HEK293T (cell line): ENCODE measurements around the gene LRRC59.

Experiments
- ARNT ChIP-seq: fragments of 450-650 bp; IDR thresholded peaks from 2 replicates; pipeline ENCODE4 v1.6.1; 2017; ENCODE audit warnings: mild to moderate bottlenecking
- BHLHE40 ChIP-seq: fragments of 450-650 bp; IDR thresholded peaks from 2 replicates; pipeline ENCODE4 v1.6.1; 2016; ENCODE audit warnings: mild to moderate bottlenecking, moderate library complexity, borderline replicate concordance
- TF ChIP-seq, protein P1 (sequence below): fragments of 450-650 bp; IDR thresholded peaks from 2 replicates; pipeline ENCODE4 v1.6.1; 2016

DNA sequence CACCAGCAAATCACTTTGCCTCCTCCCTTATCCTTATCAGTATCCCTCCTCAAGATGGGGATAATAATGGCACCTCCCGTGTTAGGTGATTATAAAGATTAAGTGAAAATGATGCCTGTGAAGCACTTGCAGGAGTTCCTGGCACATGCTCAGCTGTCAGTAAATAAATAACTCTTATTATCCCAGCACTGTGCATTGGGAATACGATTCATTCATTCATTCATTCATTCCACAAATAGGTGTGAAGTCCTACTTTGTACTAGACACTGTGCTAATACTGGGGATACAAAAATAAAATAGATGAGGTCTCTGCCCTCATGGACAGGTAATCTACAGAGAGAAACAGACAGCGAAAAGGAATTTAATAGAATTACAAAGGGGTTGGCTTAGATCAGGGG, 49.4 kb downstream of the LRRC59 start:
- TF ChIP-seq BHLHE40 (no peak), ARNT (no peak)
- TF ChIP-seq, protein P1, sequence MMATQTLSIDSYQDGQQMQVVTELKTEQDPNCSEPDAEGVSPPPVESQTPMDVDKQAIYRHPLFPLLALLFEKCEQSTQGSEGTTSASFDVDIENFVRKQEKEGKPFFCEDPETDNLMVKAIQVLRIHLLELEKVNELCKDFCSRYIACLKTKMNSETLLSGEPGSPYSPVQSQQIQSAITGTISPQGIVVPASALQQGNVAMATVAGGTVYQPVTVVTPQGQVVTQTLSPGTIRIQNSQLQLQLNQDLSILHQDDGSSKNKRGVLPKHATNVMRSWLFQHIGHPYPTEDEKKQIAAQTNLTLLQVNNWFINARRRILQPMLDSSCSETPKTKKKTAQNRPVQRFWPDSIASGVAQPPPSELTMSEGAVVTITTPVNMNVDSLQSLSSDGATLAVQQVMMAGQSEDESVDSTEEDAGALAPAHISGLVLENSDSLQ = no peak
